Activated naive CD4-positive, alpha-beta T cell treated with anti-CD3 and anti-CD28 coated beads for 36 hours (primary cell): Measurements from ENCODE around the gene SLC35D2. TPM values are rescaled to one million over a fixed set of nuclear protein-coding genes. Genes with fewer than 3 reads are reported as not detected.

Experiments used
- CTCF ChIA-PET: fragments of 350-600 bp; sonication (Branson Sonifier 250); formaldehyde crosslinking; loops from one replicate; lab custom pipeline; 2021; ENCODE audit warnings: antibody characterized with exemption; lab: Charles Lee
- DNase-seq: peaks from one replicate; pipeline ENCODE4 v3.0.0-alpha.2; 2020
- H3K27ac Mint-ChIP-seq: one replicate; pipeline ENCODE4 v1.8.0; 2021; ENCODE audit warnings: mild to moderate bottlenecking, mixed read lengths
- H3K27me3 Mint-ChIP-seq: one replicate; pipeline ENCODE4 v1.8.0; 2021; ENCODE audit warnings: low read depth, mixed read lengths
- H3K36me3 Mint-ChIP-seq: one replicate; pipeline ENCODE4 v1.8.0; 2021; ENCODE audit warnings: low read depth, mixed read lengths
- H3K4me1 Mint-ChIP-seq: one replicate; pipeline ENCODE4 v1.8.0; 2021; ENCODE audit warnings: low read depth, mixed read lengths
- H3K4me3 Mint-ChIP-seq: one replicate; pipeline ENCODE4 v1.8.0; 2021; ENCODE audit warnings: mild to moderate bottlenecking, moderate library complexity, mixed read lengths
- H3K9me3 Mint-ChIP-seq: one replicate; pipeline ENCODE4 v1.8.0; 2021; ENCODE audit warnings: mixed read lengths
- intact Hi-C: fragments of 100-400 bp; cut with micrococcal nuclease; formaldehyde crosslinking; loops from one replicate; pipeline ENCODE4 v1.15.1; 2023
- total RNA-seq, 2 experiments: library from RNA; stranded (reverse); gene quantifications; one replicate each; pipeline ENCODE4 v1.2.3, GENCODE V29; 2021

SLC35D2 gene
- 1 to 10 TPM in 1 of 2 experiments, under 1 TPM in 1; 0.91 to 1.1 TPM for total RNA-seq

DNA sequence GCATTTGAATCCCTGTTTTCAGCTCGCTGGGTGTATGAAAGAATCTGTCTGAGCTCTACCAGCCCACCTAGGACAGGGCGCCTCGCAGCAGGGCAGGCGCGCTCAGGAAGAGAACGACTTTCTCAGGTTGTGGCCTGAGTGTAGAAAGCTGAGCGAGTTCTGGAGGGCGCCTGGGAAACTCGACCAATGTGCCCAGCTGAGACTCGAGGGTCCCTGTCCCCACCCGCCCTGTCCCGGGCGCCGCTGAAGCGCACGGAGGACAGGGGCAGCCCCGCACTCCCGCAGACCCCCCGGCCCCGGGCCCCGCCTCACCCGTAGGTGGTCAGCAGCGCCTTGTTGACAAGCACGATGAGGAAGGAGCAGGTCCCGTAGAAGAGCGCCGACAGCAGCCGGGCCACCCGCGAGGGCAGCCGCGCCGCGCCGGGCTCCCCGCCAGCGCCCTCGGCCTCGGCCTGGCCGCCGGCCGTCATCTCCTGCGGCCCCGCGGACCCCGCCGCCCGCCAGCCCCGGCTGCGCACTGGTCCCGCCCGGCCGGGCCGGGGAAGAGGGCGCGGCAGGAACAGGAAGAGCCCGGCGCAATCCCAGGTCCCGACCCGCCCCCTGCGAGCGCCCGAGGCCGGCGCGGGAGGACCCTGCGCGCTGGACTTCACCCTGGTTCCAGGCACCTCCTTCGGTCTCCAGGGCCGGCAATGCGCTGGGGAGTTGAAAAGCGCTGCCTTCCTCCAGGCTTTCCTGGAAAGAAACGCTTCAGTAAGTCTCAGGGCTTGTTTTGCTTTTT lies at the start of gene SLC35D2:
SLC35D2 (minus strand) TSS at position 547 of the 778 bp plus-strand sequence; CDS start at position 470, 77 bp downstream.
- Mint-ChIP-seq H3K27ac (no peak within 1 kb of the TSS), H3K4me3 (peak within 1 kb of the TSS; percentile 62), H3K27me3 (no peaks in the 10 kb centered on the region), H3K4me1 (peaks cover 20% of the 10 kb centered on the region), H3K9me3 (no peaks in the 10 kb centered on the region), H3K36me3 (peaks cover 11% of the 10 kb centered on the region)
- intact Hi-C loops, result loop anchor here (2.0 kb wide), 1 partner anchor 35 kb away; the partner anchor contains the start of gene ZNF367
- CTCF ChIA-PET, result interaction anchor here (1.2 to 1.3 kb wide), 2 partner anchors 9 to 56 kb away, joined by 3 to 4 read pairs; no protein-coding TSS in a partner anchor
- DNase-seq, result peak; percentile 7

DNA sequence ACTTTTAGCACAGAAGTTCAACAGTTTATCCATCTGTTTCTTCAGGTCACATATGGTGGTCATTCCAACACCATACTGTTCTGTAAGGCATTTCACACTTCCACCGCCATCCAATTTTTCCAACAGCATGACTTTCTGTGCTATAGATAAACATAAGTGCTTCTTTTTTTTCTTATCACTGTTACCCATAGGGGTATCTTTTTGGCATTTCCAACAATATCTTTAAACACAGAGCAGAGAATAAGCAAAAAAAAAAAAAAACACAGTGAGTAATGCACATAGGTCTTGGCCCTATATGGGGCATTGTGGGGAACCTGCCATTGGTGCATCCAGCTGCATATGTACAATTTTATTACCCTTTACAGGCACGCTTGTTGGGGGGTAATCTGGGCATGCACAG lies 46.9 kb upstream of the SLC35D2 start:
- CTCF ChIA-PET, result no interaction called here
- Mint-ChIP-seq H3K9me3 (no peaks in the 10 kb centered on the region), H3K36me3 (no peaks in the 10 kb centered on the region), H3K27ac (no peak overlapping the region), H3K4me1 (no peaks in the 10 kb centered on the region), H3K27me3 (no peaks in the 10 kb centered on the region), H3K4me3 (no peak overlapping the region)
- intact Hi-C loops, result no loop called here
- DNase-seq, result no peak

DNA sequence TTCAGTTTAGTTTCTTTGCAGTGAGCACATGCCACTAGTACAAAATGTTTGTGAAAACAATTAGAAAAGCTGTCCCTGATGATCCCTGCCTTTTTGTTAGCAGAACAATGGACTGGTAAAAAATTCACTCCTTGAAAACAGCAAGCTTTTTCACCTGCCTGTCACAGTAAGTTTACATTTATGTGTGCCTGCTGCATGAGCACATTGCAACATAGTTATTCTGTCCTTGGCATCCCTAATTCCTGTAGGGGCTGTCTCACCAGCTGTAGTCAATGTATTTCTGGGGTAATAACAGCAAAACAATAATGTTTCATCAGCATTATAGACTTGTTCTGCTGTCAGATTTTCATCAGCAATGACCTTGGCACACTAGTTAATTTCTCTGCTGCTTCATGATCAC lies 46.2 kb upstream of the SLC35D2 start:
- H3K9me3 Mint-ChIP-seq, result no peaks in the 10 kb centered on the region
- H3K36me3 Mint-ChIP-seq, result no peaks in the 10 kb centered on the region
- no peaks in the 10 kb centered on the region for H3K4me1 Mint-ChIP-seq
- intact Hi-C loops, result no loop called here
- H3K27me3 Mint-ChIP-seq, result no peaks in the 10 kb centered on the region
- no peak overlapping the region for H3K27ac Mint-ChIP-seq
- CTCF ChIA-PET, result no interaction called here
- no peak overlapping the region for H3K4me3 Mint-ChIP-seq
- no peak for DNase-seq

DNA sequence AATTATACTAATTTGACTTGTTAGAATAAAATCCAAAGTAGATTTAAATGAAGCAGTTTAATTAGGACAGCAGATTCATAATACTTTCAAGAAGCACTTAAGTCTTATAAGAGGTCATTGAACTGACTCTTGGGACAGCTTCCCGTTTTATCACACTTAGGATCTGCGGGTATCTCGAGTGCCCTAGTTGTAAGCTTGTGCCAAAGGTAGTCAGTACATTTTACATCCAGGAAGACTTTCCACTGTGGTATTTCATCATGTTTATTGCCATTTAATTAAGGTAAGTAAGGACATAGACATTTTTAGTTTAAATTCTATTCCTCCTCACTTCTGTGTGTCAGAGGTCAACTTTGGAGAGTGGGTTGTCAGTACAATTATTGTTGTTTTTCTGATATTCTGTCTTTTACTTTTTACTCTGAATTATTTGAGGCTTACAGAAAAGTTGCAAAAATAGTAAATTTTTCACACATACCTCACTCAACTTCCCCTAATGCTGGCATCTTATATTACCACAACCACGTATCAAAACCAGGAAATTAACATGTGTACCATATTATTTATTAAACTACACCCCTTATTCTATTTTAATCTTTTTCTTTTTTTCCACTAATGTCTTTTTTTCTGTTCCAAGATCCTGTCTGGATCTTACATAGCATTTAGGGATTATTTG lies 42.1 kb upstream of the SLC35D2 start:
- Mint-ChIP-seq H3K27ac (no peak overlapping the region), H3K4me1 (peaks cover 6% of the 10 kb centered on the region), H3K27me3 (no peaks in the 10 kb centered on the region), H3K4me3 (no peak overlapping the region), H3K36me3 (no peaks in the 10 kb centered on the region), H3K9me3 (no peaks in the 10 kb centered on the region)
- intact Hi-C loops, result no loop called here
- no peak for DNase-seq
- CTCF ChIA-PET, result interaction anchor here (0.7 to 1.5 kb wide), 2 partner anchors 16 to 66 kb away, joined by 3 to 5 read pairs; no protein-coding TSS in a partner anchor

DNA sequence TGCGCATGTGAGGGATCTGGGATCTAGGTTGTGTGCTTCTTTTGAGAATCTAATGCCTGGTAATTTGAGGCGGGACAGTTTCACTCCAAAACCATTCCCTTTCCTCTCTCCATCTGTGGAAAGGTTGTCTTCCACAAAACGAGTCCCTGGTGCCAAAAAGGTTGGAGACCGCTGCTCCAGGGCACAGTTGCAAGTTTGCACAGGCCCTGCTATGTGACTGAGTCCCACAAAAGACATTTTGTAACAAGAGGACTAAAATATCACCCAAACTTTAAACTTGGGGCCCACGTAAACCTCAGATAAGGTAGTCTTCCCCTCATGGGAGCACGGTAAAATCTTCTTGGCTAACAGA lies 40.5 kb upstream of the SLC35D2 start:
- no peak overlapping the region for H3K27ac Mint-ChIP-seq
- no peaks in the 10 kb centered on the region for H3K27me3 Mint-ChIP-seq
- H3K9me3 Mint-ChIP-seq, result no peaks in the 10 kb centered on the region
- no peak overlapping the region for H3K4me3 Mint-ChIP-seq
- CTCF ChIA-PET, result interaction anchor here (1.2 kb wide), 1 partner anchor 18 kb away, joined by 4 read pairs; no protein-coding TSS in a partner anchor
- peaks cover 20% of the 10 kb centered on the region for H3K4me1 Mint-ChIP-seq
- intact Hi-C loops, result loop anchor here (5.0 kb wide), 1 partner anchor 97 kb away; no protein-coding TSS in a partner anchor
- H3K36me3 Mint-ChIP-seq, result no peaks in the 10 kb centered on the region
- DNase-seq, result no peak

DNA sequence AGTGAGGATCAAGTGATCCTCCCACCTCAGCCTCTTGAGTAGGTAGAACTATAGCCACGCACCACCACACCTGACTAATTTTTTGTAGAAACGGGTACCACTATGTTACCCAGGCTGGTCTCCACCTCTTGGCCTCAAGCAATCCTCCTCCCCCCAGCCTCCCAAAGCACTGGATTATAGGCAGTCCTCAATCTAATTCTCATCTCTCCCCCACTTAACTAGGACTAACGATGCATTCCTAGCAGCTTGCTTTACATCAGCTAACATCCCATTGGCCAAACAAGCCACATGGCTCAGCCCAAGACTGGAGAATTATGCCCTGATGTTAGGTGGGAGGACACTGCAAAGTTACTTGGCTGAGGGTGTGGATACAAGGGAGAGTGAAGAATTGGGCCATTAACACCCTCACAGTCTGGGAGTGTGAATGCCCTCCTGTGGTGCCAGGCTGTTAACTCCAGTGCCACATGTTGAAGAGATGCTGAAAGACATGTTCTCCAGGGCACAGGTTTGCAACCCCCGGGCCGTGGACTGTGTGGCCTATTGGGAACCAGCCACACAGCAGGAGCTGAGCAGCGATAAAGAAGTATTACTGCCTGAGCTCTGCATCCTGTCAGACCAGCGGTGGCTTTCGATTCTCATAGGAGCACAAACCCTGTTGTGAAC lies 39.9 kb upstream of the SLC35D2 start:
- Mint-ChIP-seq H3K27me3 (no peaks in the 10 kb centered on the region), H3K4me3 (no peak overlapping the region), H3K36me3 (no peaks in the 10 kb centered on the region), H3K9me3 (no peaks in the 10 kb centered on the region), H3K4me1 (peaks cover 20% of the 10 kb centered on the region), H3K27ac (no peak overlapping the region)
- CTCF ChIA-PET, result interaction anchor here (0.6 to 1.2 kb wide), 2 partner anchors 9 to 19 kb away, joined by 3 to 4 read pairs; no protein-coding TSS in a partner anchor
- intact Hi-C loops, result loop anchor here (5.0 kb wide), 1 partner anchor 96 kb away; no protein-coding TSS in a partner anchor
- no peak for DNase-seq

DNA sequence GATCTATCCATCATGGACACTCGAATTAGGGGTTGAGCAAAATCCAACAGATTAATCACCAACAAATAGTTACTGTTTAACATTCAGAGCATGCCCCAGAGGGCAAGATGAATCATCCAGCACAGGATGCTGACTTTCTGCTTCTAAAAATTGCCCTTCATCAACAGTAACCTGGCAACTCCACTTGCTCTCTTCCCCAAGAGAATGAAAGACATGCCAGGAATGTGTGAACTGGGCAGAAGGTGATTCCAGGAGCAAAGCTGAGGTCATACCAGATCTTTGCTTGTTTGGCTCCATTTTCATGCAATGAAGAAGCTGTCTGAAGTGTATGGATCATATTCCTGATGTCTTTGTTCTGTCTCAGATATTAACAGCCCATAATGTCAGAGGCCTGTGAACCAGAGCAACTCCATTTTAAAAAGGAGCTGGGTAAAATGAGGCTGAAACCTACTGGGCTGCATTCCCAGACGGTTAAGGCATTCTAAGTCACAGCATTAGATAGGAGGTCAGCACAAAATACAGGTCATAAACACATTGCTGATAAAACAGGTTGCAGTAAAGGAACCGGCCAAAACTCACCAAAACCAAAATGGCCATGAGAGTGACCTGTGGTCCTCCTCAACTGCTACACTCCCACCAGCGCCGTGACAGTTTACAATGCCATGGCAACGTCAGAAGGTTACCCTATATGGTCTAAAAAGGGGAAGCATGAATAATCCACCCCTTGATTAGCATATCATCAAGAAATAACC lies 37.1 kb upstream of the SLC35D2 start:
- Mint-ChIP-seq H3K4me1 (peaks cover 28% of the 10 kb centered on the region), H3K9me3 (no peaks in the 10 kb centered on the region), H3K27ac (peak overlapping the region; percentile 78), H3K36me3 (peaks cover 13% of the 10 kb centered on the region), H3K27me3 (no peaks in the 10 kb centered on the region), H3K4me3 (peak overlapping the region; percentile 42)
- CTCF ChIA-PET, result no interaction called here
- peak; percentile 66 for DNase-seq
- intact Hi-C loops, result loop anchor here (1.0 to 5.0 kb wide), 2 partner anchors 93 to 642 kb away; no protein-coding TSS in a partner anchor

DNA sequence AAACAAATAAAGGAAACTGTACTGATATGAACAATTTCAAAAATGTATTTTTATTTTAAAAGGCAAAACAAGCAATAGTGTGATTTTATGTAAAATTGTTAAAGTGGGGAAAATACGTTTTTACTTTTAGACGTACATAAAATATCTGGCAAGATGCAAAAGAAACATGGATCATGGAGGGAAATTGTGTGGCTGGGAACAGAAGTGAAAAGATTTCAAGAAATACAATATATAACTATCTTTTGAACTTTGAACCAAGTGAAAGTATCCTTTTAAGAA lies 36.1 kb upstream of the SLC35D2 start:
- H3K36me3 Mint-ChIP-seq, result peaks cover 14% of the 10 kb centered on the region
- H3K27me3 Mint-ChIP-seq, result no peaks in the 10 kb centered on the region
- no peaks in the 10 kb centered on the region for H3K9me3 Mint-ChIP-seq
- peak overlapping the region; percentile 78 for H3K27ac Mint-ChIP-seq
- peak overlapping the region; percentile 78 for H3K4me3 Mint-ChIP-seq
- intact Hi-C loops, result loop anchor here (2.0 to 10.0 kb wide), 5 partner anchors 37 to 911 kb away; partner anchors contain the start of genes SLC35D2 and ZNF510
- no peak for DNase-seq
- peaks cover 30% of the 10 kb centered on the region for H3K4me1 Mint-ChIP-seq
- CTCF ChIA-PET, result interaction anchor here (1.2 kb wide), 1 partner anchor 22 kb away, joined by 5 read pairs; no protein-coding TSS in a partner anchor

DNA sequence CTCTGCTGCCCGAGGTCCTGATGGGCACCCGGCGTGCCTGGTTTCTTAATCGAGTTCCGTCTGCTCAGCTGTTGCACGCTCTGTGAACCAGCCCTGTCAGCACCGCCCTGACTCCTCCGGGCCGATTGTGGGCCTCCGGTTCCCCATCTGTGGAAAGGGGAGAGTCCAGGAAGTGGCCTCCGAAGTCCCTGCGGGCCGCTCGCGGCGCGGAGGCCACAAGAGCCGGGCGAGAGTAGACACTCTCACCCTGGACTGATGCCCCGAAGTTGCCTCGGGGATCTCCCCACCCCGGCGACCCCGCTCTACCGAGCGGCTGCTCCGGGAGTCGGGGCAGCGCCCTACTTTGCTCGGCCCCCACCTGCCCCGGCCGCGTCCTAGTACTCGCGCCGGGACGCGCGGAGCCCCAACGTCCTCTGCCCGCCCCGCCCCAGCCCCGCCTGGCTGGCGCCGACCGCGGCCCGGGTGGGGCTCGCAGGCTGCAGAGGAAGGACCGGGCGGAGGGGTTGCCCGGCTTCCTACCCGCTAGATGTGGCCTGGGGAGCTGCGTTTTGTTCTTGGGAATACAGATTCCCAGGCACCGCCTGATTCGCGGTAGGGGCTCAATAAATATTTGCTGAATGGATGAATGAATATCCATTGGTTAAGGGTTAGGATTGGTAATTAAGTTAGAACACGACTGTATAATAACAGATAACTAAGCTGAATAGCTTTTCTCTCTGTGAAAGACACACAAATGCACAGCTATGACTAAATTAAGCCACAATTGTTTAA lies 35.6 kb upstream of the SLC35D2 start:
- Mint-ChIP-seq H3K4me1 (peaks cover 32% of the 10 kb centered on the region), H3K9me3 (no peaks in the 10 kb centered on the region), H3K27me3 (no peaks in the 10 kb centered on the region), H3K4me3 (peak overlapping the region; percentile 78), H3K36me3 (peaks cover 14% of the 10 kb centered on the region), H3K27ac (peak overlapping the region; percentile 80)
- CTCF ChIA-PET, result interaction anchor here (1.2 kb wide), 1 partner anchor 23 kb away, joined by 5 read pairs; no protein-coding TSS in a partner anchor
- DNase-seq, result peak; percentile 54
- intact Hi-C loops, result loop anchor here (1.0 to 10.0 kb wide), 10 partner anchors 31 to 1102 kb away; partner anchors contain the start of genes ERCC6L2, FANCC, HABP4 and SLC35D2

DNA sequence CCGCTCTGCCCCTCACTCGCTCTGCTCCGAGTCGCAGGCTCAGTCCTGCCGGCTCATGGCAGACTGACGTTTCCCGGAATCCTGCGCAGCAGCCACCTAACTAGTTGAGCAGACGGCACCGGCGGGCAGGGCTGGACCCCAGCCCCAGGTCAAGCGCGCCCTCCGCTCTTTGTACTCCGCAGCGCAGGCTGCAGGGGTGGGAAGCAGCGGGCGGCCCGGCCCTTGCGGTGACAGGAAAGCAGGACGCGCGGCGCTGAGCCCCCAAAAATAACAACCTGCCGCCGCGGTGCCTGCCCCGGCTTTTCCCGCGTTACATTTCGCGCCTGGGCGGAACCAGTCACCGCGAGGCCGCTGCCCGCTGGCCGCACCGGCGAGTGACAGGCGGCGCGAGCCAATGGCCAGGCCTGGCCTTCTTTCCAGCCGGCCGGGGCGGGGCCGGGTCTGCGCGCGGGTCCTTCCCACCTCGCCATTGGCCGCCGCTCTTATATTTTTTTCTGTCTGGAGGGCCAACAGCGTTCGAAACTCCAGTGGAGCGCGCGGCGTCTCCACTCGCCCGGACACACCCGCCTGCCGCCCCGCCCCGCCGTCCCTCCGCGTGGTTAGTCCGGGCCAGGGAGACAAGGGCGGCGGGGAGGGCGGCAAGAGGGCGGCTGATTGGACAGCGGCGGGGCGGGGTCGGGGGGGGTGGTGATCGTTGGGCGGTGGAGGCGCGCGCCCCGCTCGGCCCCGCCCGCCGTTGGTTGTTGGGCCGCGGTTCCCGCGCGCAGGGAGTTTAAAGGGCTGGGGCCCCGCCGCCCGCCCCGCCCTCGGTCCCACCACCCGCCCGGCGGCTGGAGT lies 34.8 kb upstream of the SLC35D2 start, which contains the start of gene ZNF367:
ZNF367 (minus strand) TSS at position 288 of the 837 bp plus-strand sequence. CDS start 338 bp downstream, outside the sequence.
- peak; percentile 94 for DNase-seq
- intact Hi-C loops, result loop anchor here (1.0 to 10.0 kb wide), 10 partner anchors 32 to 1101 kb away; partner anchors contain the start of genes ERCC6L2, FANCC, HABP4 and SLC35D2
- peaks cover 14% of the 10 kb centered on the region for H3K36me3 Mint-ChIP-seq
- peak within 1 kb of the TSS; percentile 84 for H3K4me3 Mint-ChIP-seq
- H3K4me1 Mint-ChIP-seq, result peaks cover 40% of the 10 kb centered on the region
- no peaks in the 10 kb centered on the region for H3K27me3 Mint-ChIP-seq
- CTCF ChIA-PET, result interaction anchor here (1.2 kb wide), 1 partner anchor 24 kb away, joined by 5 read pairs; no protein-coding TSS in a partner anchor
- H3K27ac Mint-ChIP-seq, result peak within 1 kb of the TSS; percentile 91
- no peaks in the 10 kb centered on the region for H3K9me3 Mint-ChIP-seq
